Stimulated activated CD4-positive, alpha-beta T cell treated with anti-CD3 and anti-CD28 coated beads, TNF-alpha, amount 100 ng/mL, for 48 hours (primary cell): ENCODE results near the gene MB21D2.

Experiments
- DNase-seq, 3 donors: peaks; one replicate each; pipeline ENCODE4 v3.0.0-alpha.2; 2020; ENCODE audit warnings: low read depth in 3 of 3

Gene MB21D2

GRCh38 chr3:192921793-192922192, 4.1 kb upstream of the MB21D2 start:
- no peak for DNase-seq

GRCh38 chr3:192920411-192920810, 2.8 kb upstream of the MB21D2 start:
- no peak for DNase-seq

GRCh38 chr3:192919901-192920300, 2.2 kb upstream of the MB21D2 start:
- DNase-seq, result no peak

GRCh38 chr3:192918275-192918588, 576 bp upstream of the MB21D2 start:
- no peak for DNase-seq

- DNase-seq, result no peak
Measured at GRCh38 chr3:192917028-192917403, 640 bp downstream of the MB21D2 start.

GRCh38 chr3:192916371-192917027, 1.2 kb downstream of the MB21D2 start:
- DNase-seq, result no peak

- DNase-seq, result no peak
Measured at GRCh38 chr3:192915722-192916121, 1.9 kb downstream of the MB21D2 start.

GRCh38 chr3:192915304-192915703, 2.4 kb downstream of the MB21D2 start:
- DNase-seq, result no peak

GRCh38 chr3:192914848-192915247, 2.8 kb downstream of the MB21D2 start:
- DNase-seq, result no peak

GRCh38 chr3:192913540-192913939, 4.1 kb downstream of the MB21D2 start:
- no peak for DNase-seq

- DNase-seq, result no peak
Measured at GRCh38 chr3:192911293-192911692, 6.4 kb downstream of the MB21D2 start.

GRCh38 chr3:192907784-192908183, 9.9 kb downstream of the MB21D2 start:
- no peak for DNase-seq

- no peak for DNase-seq
Measured at GRCh38 chr3:192906940-192907339, 10.7 kb downstream of the MB21D2 start.

GRCh38 chr3:192905980-192906678, 11.5 kb downstream of the MB21D2 start:
- DNase-seq, result no peak

GRCh38 chr3:192904632-192905289, 12.9 kb downstream of the MB21D2 start:
- no peak for DNase-seq

GRCh38 chr3:192902549-192902948, 15.1 kb downstream of the MB21D2 start:
- no peak for DNase-seq

- DNase-seq, result no peak
Measured at GRCh38 chr3:192901435-192901834, 16.2 kb downstream of the MB21D2 start.

GRCh38 chr3:192899540-192899982, 18.1 kb downstream of the MB21D2 start:
- no peak for DNase-seq

GRCh38 chr3:192897005-192897404, 20.7 kb downstream of the MB21D2 start:
- DNase-seq, result no peak

- DNase-seq, result no peak
Measured at GRCh38 chr3:192896208-192896607, 21.4 kb downstream of the MB21D2 start.

GRCh38 chr3:192894676-192895075, 23.0 kb downstream of the MB21D2 start:
- DNase-seq, result no peak

GRCh38 chr3:192892981-192893700, 24.5 kb downstream of the MB21D2 start:
- DNase-seq, result peak; percentile 37 to 69 (median 38)
